Stimulated activated CD8-positive, alpha-beta memory T cell treated with anti-CD3 and anti-CD28 coated beads, Interleukin-15, amount 100 ng/mL, for 4 hours (primary cell): Measurements from ENCODE around the gene ZNF777.
"Not testable (repeated sequence)": the region's sequence is repeated elsewhere in the genome, so short reads cannot be mapped to it uniquely, and the experiment has no call there.

Experiments
- DNase-seq, 2 donors: peaks; one replicate each; pipeline ENCODE4 v3.0.0-alpha.2; 2020; ENCODE audit warnings: low read depth in 2 of 2

Gene ZNF777

GRCh38 chr7:149450821-149451220 is 10.0 kb downstream of the ZNF777 start:
- DNase-seq: no peak

GRCh38 chr7:149449897-149450296 is 11.0 kb downstream of the ZNF777 start:
- no peak for DNase-seq

DNA sequence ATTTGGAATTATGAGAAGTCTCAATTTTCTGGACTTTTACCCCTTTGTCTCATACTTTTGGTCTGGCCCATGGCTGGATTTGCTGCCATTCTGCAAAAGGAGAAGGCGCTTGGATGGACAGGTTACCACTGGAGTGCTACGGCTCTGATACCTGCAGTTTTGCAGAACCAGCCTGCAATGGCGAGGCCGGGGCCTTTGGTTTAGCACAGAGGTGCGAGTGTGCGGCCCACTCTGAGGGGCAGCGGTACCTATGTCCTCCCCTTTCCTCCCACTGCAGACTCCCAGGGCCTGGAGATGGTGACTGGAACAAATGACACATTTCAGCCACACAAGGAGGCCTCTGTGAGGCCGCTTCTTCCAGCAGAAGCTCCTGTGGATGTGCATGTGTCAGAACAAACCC is 11.9 kb downstream of the ZNF777 start:
- no peak for DNase-seq

DNA sequence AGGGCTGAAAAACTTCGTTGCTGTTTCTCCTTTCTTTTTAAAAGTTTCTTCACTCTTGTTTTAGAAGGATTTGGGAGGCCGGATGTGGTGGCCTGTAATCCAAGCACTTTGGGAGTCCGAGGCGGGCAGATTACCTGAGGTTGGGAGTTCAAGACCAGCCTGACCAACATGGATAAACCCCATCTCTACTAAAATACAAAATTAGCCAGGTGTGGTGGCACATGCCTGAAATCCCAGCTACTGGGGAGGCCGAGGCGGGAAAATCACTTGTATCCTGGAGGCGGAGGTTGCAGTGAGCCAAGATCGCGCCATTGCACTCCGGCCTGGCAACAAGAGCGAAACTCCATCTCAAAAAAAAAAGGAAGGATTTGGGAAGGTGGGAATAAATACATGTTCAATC is 14.8 kb downstream of the ZNF777 start:
- not testable (repeated sequence) for DNase-seq

DNA sequence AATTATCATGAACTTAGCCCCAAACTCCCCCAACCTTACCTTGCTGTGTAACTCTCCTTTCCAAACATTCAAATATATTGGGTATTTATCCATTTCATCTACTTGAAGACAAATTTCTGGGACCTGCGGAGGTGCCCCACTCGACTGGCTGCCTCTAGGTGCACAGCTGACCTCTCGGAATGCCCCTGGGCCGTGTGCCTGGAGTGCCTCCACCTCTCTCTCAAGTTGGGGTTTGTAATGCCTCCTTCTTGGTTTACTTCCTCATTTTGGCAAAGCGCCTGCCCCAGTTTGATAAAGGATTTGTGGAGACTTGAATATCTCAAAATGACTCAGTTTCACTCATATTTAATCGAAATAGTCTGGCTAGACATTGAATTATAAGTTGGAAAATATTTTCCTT is 16.6 kb downstream of the ZNF777 start:
- DNase-seq: no peak

GRCh38 chr7:149443523-149443922 is 17.3 kb downstream of the ZNF777 start:
- DNase-seq: no peak

DNA sequence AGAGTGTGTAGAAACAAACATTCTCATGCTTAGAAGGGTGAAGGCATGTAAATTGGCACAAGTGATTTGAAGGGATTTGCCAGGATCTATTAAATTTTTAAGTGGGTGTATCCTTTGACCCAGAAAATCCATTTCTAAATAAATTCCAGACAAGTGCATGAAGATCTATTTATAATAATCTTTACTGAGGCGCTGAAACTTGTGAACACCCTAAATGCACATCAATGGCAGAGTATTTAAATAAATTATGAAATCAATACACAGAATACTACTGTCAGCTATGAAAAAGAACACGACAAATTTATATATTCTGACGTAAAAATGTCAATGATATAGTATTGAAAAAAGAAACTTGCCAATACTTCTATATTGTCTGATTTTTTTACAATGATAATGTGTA is 17.9 kb downstream of the ZNF777 start:
- no peak for DNase-seq

DNA sequence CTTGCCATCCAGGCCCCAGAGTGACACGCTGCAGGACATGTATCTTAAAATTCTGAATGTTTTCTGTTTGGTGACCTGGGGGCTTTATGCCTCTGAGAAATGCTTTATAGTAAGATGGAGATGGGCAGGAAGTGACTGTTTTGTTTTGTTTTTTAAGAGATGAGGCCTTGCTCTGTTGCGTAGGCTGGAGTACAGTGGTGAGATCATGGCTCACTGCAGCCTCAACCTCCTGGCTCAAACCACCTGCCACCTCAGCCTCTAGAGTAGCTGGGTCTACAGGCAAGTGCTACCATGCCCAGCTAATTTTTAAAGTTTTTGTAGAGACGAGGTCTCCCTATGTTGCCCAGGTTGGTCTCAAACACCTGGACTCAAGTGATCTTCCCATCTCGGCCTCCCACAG is 20.6 kb downstream of the ZNF777 start:
- no peak for DNase-seq

- DNase-seq: no peak
These were observed 24.5 kb downstream of the ZNF777 start for GRCh38 chr7:149436358-149436757.

GRCh38 chr7:149433124-149433523 is 27.7 kb downstream of the ZNF777 start:
- DNase-seq: no peak

DNA sequence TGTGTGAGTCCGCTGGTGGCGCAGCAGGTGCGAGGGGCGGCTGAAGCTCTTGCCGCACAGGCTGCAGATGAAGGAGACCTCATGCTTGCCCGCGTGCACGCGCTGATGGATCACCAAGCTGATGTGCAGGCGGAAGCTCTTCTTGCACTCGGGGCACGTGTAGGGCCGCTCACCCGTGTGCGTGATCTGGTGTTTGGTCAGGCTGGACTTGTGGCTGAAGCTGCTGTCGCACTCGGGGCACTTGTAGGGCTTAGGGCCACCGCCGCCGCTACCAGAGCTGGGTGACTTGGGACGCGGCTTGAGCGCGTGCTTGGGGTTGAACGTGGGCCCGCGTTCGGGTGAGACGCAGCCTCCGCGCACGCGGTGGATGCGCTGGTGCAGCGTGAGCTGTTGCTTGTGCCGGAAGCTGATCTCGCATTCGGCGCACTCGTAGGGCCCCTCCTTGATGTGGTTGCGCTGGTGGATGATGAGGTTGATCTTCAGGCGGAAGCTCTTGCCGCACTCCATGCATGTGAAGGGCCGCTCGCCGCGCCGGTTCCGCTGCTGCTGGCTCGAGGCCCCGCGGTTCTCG is 28.7 kb downstream of the ZNF777 start:
- no peak for DNase-seq

DNA sequence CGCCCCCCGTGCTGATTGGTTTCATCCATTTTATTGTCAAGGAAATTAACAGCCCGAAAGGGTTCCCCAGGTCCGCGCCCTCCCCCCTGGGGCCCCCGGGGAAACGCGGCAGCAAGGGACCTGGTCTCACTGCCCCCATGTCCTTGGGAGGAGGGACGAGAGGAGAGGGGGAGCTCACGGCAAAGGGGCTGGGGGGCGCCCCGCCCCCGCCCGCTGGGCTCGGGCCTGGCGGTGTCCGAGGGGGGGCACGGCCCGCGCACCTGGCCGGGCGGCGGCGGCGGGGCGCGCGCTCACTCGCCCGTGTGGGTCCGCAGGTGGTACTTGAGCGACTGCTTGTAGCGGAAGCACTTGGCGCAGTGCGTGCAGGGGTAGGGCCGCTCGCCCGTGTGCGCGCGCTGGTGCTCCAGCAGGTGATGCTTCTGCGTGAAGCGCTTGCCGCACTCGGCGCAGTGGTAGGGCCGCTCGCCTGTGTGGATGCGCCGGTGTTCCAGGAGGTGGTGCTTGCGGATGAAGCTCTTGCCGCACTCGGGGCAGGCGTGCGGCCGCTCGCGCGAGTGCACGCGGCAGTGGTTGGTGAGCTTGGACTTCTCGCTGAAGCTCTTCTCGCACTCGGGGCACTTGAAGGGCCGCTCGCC is 29.3 kb downstream of the ZNF777 start:
- DNase-seq: no peak

- DNase-seq: no peak
These were observed 30.7 kb downstream of the ZNF777 start for GRCh38 chr7:149430192-149430591.

DNA sequence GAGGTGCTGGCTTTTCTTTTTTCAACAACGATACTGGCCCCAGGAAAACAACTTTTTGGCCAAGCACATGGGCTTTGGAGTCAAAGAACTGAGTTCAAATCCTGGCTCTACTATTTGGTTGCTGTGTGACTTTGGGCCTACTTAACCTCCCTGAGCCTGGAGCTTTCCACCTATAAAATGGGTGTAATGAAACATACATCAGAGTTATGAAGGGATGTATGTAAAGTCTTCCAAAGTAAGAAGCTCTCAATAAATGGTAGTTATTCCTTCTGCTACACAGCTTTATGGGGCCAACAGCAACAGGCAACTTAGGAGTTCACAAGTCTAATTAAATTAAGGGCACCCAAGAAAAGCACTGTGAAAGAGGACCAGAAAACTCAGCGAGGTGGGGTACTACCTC is 33.0 kb downstream of the ZNF777 start:
- no peak for DNase-seq

DNA sequence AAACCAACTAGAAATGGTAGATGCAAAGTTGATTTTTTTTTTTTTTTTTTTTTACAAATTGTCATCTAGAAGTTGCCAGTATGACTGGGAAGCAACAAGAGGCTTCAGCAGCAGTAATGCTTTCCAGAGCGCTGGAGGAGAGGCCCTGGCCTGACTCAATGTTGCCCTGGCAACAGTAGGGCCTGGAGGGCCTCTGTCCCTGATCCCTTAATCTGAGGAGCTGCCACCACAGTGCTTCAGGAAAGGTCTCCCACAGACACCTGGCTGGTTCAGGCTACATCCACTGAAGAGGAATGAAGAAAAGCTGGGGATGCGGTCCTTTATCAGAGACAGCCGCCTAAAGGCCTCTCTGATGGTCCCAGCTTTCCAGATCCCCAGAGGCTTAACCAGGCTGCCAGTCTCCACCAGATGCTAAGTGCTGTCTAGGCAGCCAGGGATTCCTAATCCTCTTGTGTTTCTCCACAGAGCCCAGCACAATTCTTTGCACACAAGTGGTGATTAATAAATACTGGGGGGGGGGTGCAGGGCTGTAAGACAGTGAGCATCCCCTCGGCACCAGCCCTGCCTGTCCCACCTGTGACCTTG is 33.7 kb downstream of the ZNF777 start:
- DNase-seq: no peak

GRCh38 chr7:149423449-149424110 is 37.3 kb downstream of the ZNF777 start:
- no peak for DNase-seq

- peak in 1 of 2 donors; percentile 14 for DNase-seq
These were observed 38.0 kb downstream of the ZNF777 start for GRCh38 chr7:149422914-149423301.

GRCh38 chr7:149422162-149422913 is 38.5 kb downstream of the ZNF777 start:
- peak; percentile 22 to 58 for DNase-seq

GRCh38 chr7:149420006-149420405 is 40.9 kb downstream of the ZNF777 start:
- no peak for DNase-seq

GRCh38 chr7:149415391-149416071 is 45.3 kb downstream of the ZNF777 start:
- no peak for DNase-seq

GRCh38 chr7:149414745-149415390 is 46.0 kb downstream of the ZNF777 start:
- peak in 1 of 2 donors; percentile 37 for DNase-seq
